Fibroblast of lung (primary cell): ENCODE measurements around the gene MSI2. TPM values are rescaled to one million over a fixed set of nuclear protein-coding genes. Genes with fewer than 3 reads are reported as not detected.
A peak's percentile ranks its signal among the peaks of the same experiment; 100 is the strongest.

Experiments used
- DNase-seq, 2 donors: peaks; one replicate each; pipeline versions ENCODE4 v3.0.0 to v3.0.0-alpha.2; 2010; ENCODE audit warnings: low read depth in 2 of 2
- H2AFZ ChIP-seq: 2 replicates; pipeline ENCODE4 v1.5.1; 2012; ENCODE audit warnings: low read length, control low read depth, inconsistent platforms
- H3K27ac ChIP-seq: 2 replicates; pipeline ENCODE4 v1.5.1; 2011; ENCODE audit warnings: low read length, control low read depth; ENCODE audit not compliant: insufficient read depth
- H3K27me3 ChIP-seq: 2 replicates; pipeline ENCODE4 v1.5.1; 2011; ENCODE audit warnings: mild to moderate bottlenecking, low read length; ENCODE audit not compliant: control insufficient read depth, insufficient read depth
- H3K36me3 ChIP-seq: 2 replicates; pipeline ENCODE4 v1.5.1; 2011; ENCODE audit warnings: low read length; ENCODE audit not compliant: control insufficient read depth, insufficient read depth
- H3K4me1 ChIP-seq: 2 replicates; pipeline ENCODE4 v1.5.1; 2011; ENCODE audit warnings: low read length; ENCODE audit not compliant: control insufficient read depth, insufficient read depth; ENCODE audit errors: extremely low read depth
- H3K4me2 ChIP-seq: 2 replicates; pipeline ENCODE4 v1.5.1; 2011; ENCODE audit warnings: low read length, control low read depth; ENCODE audit not compliant: insufficient read depth; ENCODE audit errors: extremely low read depth
- H3K4me3 ChIP-seq, 4 experiments: fragments of 200-600 bp in 1 of 4; sonication (generic) in 1 of 4; replicated peaks in 1 of 4; 2 replicates each; pipeline ENCODE4 v1.5.1; 2011 to 2016; ENCODE audit warnings: low read length in 4 of 4, low read depth in 3 of 4, mild to moderate bottlenecking in 3 of 4, control low read depth in 2 of 4, inconsistent platforms in 1 of 4, mixed read lengths in 1 of 4; ENCODE audit not compliant: insufficient read depth in 1 of 4; ENCODE audit errors: control extremely low read depth in 1 of 4
- H3K79me2 ChIP-seq: 2 replicates; pipeline ENCODE4 v1.5.1; 2012; ENCODE audit warnings: mild to moderate bottlenecking, low read length, inconsistent platforms; ENCODE audit not compliant: control insufficient read depth, insufficient read depth
- H3K9ac ChIP-seq: 2 replicates; pipeline ENCODE4 v1.5.1; 2011; ENCODE audit warnings: mild to moderate bottlenecking, low read length, control low read depth; ENCODE audit not compliant: insufficient read depth
- H3K9me3 ChIP-seq: 2 replicates; pipeline ENCODE4 v1.5.1; 2012; ENCODE audit warnings: low read depth, low read length; ENCODE audit not compliant: control insufficient read depth, insufficient read depth
- H4K20me1 ChIP-seq: 2 replicates; pipeline ENCODE4 v1.5.1; 2011; ENCODE audit warnings: low read length; ENCODE audit not compliant: control insufficient read depth, insufficient read depth; ENCODE audit errors: extremely low read depth
- EZH2 ChIP-seq: IDR thresholded peaks from 2 replicates; pipeline ENCODE4 v1.5.1; 2012; ENCODE audit warnings: low read length, control low read depth, mild to moderate bottlenecking; ENCODE audit errors: missing control alignments
- polyA plus RNA-seq, 2 donors: library from polyadenylated mRNA; depleted of rRNA in 1 of 2; stranded (reverse) in 1 of 2; unstranded in 1 of 2; fragments of >200 nt; gene quantifications; 2 replicates each; pipeline ENCODE4 v1.2.1, GENCODE V29; 2011 to 2012; ENCODE audit warnings: missing spikeins in 1 of 2
- total RNA-seq: library from RNA; depleted of rRNA; stranded (reverse); fragments of >200 nt; gene quantifications from 2 replicates; pipeline ENCODE4 v1.2.1, GENCODE V29; 2014
- TF ChIP-seq, protein P1 (sequence below), 2 donors: IDR thresholded peaks in 1 of 2; conservative IDR thresholded peaks in 1 of 2; 1 replicate in 1 of 2; 2 replicates in 1 of 2; pipeline ENCODE4 v1.5.1; 2011 to 2012; ENCODE audit warnings: low read length in 2 of 2, control low read depth in 1 of 2, inconsistent platforms in 1 of 2, low read depth in 1 of 2, mild to moderate bottlenecking in 1 of 2

Gene MSI2
- total and polyA plus RNA-seq, 2 donors (not counting 1 experiment from before 2014, with no cell fraction given): 6.8 to 14.2 TPM

DNA sequence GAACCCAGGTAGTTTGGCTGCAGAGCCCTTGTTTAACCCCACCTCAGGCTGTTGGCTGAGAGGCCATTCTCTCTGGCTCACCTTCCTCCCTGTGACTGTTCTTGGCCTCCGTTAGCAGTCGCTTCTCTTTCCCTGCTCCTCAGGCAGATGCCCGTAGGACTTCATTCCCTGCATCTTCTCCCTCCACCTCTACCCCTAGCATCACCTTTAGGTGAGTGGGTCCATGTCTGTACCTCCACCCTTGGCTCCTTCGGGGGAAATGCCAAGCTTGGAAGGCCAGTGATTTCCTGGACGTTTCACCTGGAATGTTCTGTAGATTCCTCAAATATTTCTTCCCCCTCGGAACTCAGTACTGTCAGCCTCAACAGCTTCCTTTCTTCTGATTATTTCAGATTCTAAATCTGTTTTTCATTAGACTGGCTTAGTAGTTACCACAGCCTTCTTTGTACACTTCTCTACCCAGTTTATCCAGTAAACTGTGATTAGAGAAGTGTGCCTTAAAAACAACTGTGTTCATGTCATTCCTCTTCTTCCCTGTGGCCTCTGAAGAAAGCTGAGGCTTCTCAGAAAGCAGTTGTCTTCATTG lies 227.9 kb downstream of the MSI2 start:
- Histone ChIP-seq H3K9ac (no peak overlapping the region), H3K4me3 (no peak overlapping the region), H3K27me3 (no peaks in the 10 kb centered on the region), H3K79me2 (no peaks in the 10 kb centered on the region), H3K9me3 (no peaks in the 10 kb centered on the region), H3K4me2 (no peak overlapping the region), H4K20me1 (peaks cover 1% of the 10 kb centered on the region), H2AFZ (no peak overlapping the region), H3K36me3 (no peaks in the 10 kb centered on the region), H3K4me1 (no peaks in the 10 kb centered on the region), H3K27ac (no peak overlapping the region)
- peak in 1 of 2 donors; percentile 75 for DNase-seq
- TF ChIP-seq EZH2: no peak
- TF ChIP-seq, protein P1, sequence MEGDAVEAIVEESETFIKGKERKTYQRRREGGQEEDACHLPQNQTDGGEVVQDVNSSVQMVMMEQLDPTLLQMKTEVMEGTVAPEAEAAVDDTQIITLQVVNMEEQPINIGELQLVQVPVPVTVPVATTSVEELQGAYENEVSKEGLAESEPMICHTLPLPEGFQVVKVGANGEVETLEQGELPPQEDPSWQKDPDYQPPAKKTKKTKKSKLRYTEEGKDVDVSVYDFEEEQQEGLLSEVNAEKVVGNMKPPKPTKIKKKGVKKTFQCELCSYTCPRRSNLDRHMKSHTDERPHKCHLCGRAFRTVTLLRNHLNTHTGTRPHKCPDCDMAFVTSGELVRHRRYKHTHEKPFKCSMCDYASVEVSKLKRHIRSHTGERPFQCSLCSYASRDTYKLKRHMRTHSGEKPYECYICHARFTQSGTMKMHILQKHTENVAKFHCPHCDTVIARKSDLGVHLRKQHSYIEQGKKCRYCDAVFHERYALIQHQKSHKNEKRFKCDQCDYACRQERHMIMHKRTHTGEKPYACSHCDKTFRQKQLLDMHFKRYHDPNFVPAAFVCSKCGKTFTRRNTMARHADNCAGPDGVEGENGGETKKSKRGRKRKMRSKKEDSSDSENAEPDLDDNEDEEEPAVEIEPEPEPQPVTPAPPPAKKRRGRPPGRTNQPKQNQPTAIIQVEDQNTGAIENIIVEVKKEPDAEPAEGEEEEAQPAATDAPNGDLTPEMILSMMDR (conservative IDR thresholded peaks at IDR 0.05 in 1 of 2, IDR thresholded peaks at IDR 0.05 in 1 of 2; ENCODE audit: low read depth in 1 of 2, low read length in 2 of 2): no peak

DNA sequence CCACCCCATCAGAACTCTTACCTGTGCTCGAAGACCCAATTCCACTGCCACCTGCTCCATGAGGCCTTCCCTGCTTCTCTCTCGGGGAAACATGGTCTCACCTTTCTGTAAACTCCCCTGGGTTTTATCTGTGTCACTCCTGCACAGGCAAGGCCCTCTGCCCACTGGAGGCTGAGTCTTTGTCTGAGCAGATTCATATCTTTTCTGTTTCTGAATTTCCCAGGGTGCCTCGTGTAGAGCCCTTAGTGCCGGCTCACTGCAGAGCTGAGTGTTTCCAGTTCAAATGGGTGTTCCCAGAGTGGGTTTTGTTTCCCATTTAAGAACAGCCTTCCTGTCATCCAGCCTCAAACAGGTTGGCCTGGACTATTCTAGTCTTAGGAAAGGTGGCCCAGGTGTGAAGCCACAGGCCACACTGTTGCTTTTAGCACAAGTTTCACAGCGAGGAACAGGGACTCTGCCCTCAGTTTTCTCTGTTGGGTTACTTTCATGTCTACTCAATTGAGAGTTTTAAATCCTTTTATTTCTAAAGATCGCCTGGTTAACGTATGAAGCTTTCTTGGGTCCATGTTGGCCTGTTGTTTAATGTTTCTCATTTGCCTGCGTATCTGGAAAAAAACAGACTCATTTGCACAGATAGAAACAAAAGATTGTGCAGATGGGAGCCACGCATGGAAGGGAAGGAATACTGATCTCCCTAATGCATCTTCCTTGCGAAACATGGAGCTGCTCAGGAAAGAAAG lies 228.7 kb downstream of the MSI2 start:
- TF ChIP-seq EZH2: no peak
- TF ChIP-seq, protein P1 (conservative IDR thresholded peaks at IDR 0.05 in 1 of 2, IDR thresholded peaks at IDR 0.05 in 1 of 2; ENCODE audit: low read depth in 1 of 2, low read length in 2 of 2): no peak
- Histone ChIP-seq H2AFZ (no peak overlapping the region), H3K4me1 (no peaks in the 10 kb centered on the region), H3K4me3 (no peak overlapping the region), H3K79me2 (no peaks in the 10 kb centered on the region), H3K27ac (no peak overlapping the region), H3K9ac (no peak overlapping the region), H3K27me3 (no peaks in the 10 kb centered on the region), H3K9me3 (no peaks in the 10 kb centered on the region), H3K36me3 (no peaks in the 10 kb centered on the region), H4K20me1 (peaks cover 1% of the 10 kb centered on the region), H3K4me2 (no peak overlapping the region)
- no peak for DNase-seq

DNA sequence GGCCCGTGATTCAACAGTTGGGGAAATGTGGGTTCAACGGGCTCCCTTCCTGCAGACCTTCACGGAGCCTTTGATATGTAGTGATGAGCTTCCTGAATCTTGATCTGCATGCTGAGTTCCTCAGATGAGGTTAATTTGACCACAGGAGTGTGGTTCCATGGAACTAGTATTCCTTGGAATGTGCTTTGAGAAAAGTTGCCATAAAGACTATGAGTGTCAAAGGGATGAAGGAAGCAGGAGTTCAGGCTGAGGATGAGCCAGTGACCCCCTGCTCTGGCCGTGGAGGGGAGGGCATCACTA lies 229.2 kb downstream of the MSI2 start:
- no peak overlapping the region for H2AFZ ChIP-seq
- H3K4me1 ChIP-seq: no peaks in the 10 kb centered on the region
- H4K20me1 ChIP-seq: peaks cover 1% of the 10 kb centered on the region
- H3K9me3 ChIP-seq: no peaks in the 10 kb centered on the region
- no peaks in the 10 kb centered on the region for H3K36me3 ChIP-seq
- no peak overlapping the region for H3K9ac ChIP-seq
- DNase-seq: peak in 1 of 2 donors; percentile 67
- H3K79me2 ChIP-seq: no peaks in the 10 kb centered on the region
- no peak overlapping the region for H3K4me3 ChIP-seq
- no peak overlapping the region for H3K27ac ChIP-seq
- H3K27me3 ChIP-seq: no peaks in the 10 kb centered on the region
- no peak overlapping the region for H3K4me2 ChIP-seq
- TF ChIP-seq EZH2: no peak
- TF ChIP-seq, protein P1 (conservative IDR thresholded peaks at IDR 0.05 in 1 of 2, IDR thresholded peaks at IDR 0.05 in 1 of 2; ENCODE audit: low read depth in 1 of 2, low read length in 2 of 2): no peak
